Measurements from ENCODE around the gene UGT2B17.

GRCh38 chr4:68577590-68577989 lies 1.5 kb upstream of the UGT2B17 start:
- TF ChIP-seq EZH2 (IDR thresholded peaks at IDR 0.05; ENCODE audit: borderline replicate concordance, control insufficient read depth, low read depth, low read length), result no peak
- TF ChIP-seq JUND (IDR thresholded peaks at IDR 0.05; ENCODE audit: low read depth, low read length), result no peak
- no peak for TF ChIP-seq CTCF (IDR thresholded peaks at IDR 0.05 in 2 of 3, conservative IDR thresholded peaks at IDR 0.05 in 1 of 3; ENCODE audit: control insufficient read depth in 2 of 3, extremely low read depth in 1 of 3, insufficient read depth in 1 of 3, low read depth in 3 of 3, low read length in 3 of 3)
- no peak for TF ChIP-seq CBFB (IDR thresholded peaks at IDR 0.05; ENCODE audit: low read depth)
- TF ChIP-seq ZNF24 (IDR thresholded peaks at IDR 0.05), result no peak
- no peak for TF ChIP-seq POLR2A (IDR thresholded peaks at IDR 0.05; ENCODE audit: low read depth, low read length)
- TF ChIP-seq BMI1 (IDR thresholded peaks at IDR 0.05; ENCODE audit: borderline replicate concordance), result no peak
